ENCODE data around the gene MAP4.
A peak's percentile ranks its signal among the peaks of the same experiment; 100 is the strongest.
"Not testable (repeated sequence)": the region's sequence is repeated elsewhere in the genome, so short reads cannot be mapped to it uniquely, and the experiment has no call there.

The MAP4 gene

GRCh38 chr3:48013288-48013980, 2.8 kb downstream of the MAP4 start:
- peak; percentile 80 for DNase-seq

- no peak for DNase-seq
Measured at GRCh38 chr3:48012659-48013058, 3.6 kb downstream of the MAP4 start.

- not testable (repeated sequence) for DNase-seq
Measured at GRCh38 chr3:48008066-48008465, 8.2 kb downstream of the MAP4 start.

- not testable (repeated sequence) for DNase-seq
Measured at GRCh38 chr3:48007361-48007760, 8.9 kb downstream of the MAP4 start.

GRCh38 chr3:48006794-48007193, 9.4 kb downstream of the MAP4 start:
- not testable (repeated sequence) for DNase-seq

- no peak for DNase-seq
Measured at GRCh38 chr3:48004694-48005093, 11.5 kb downstream of the MAP4 start.

- DNase-seq: no peak
Measured at GRCh38 chr3:48002787-48003186, 13.4 kb downstream of the MAP4 start.

GRCh38 chr3:48001991-48002390, 14.2 kb downstream of the MAP4 start:
- no peak for DNase-seq

- no peak for DNase-seq
Measured at GRCh38 chr3:48000212-48000611, 16.0 kb downstream of the MAP4 start.

GRCh38 chr3:47996440-47996839, 19.8 kb downstream of the MAP4 start:
- no peak for DNase-seq

- peak; percentile 38 for DNase-seq
Measured at GRCh38 chr3:47994180-47994579, 22.0 kb downstream of the MAP4 start.

- no peak for DNase-seq
Measured at GRCh38 chr3:47991341-47991740, 24.9 kb downstream of the MAP4 start.

GRCh38 chr3:47989981-47990440, 26.2 kb downstream of the MAP4 start:
- DNase-seq: peak; percentile 91

- peak; percentile 9 for DNase-seq
Measured at GRCh38 chr3:47985381-47985780, 30.8 kb downstream of the MAP4 start.

GRCh38 chr3:47984075-47984728, 32.0 kb downstream of the MAP4 start:
- DNase-seq: peak; percentile 86

- no peak for DNase-seq
Measured at GRCh38 chr3:47980795-47981194, 35.4 kb downstream of the MAP4 start.

- DNase-seq: no peak
Measured at GRCh38 chr3:47979070-47979469, 37.1 kb downstream of the MAP4 start.

GRCh38 chr3:47978386-47978785, 37.8 kb downstream of the MAP4 start:
- DNase-seq: no peak

- DNase-seq: no peak
Measured at GRCh38 chr3:47976135-47976732, 40.0 kb downstream of the MAP4 start.

- DNase-seq: no peak
Measured at GRCh38 chr3:47974974-47975470, 41.2 kb downstream of the MAP4 start.

GRCh38 chr3:47971081-47971480, 45.1 kb downstream of the MAP4 start:
- no peak for DNase-seq

GRCh38 chr3:47964740-47965139, 51.5 kb downstream of the MAP4 start:
- no peak for DNase-seq

- DNase-seq: no peak
Measured at GRCh38 chr3:47961815-47962606, 54.2 kb downstream of the MAP4 start.
